ENCODE measurements around the gene KDM1B. TPM values are rescaled to one million over a fixed set of nuclear protein-coding genes. Genes with fewer than 3 reads are reported as not detected.

KDM1B gene
- total RNA-seq, 1 donor from 2014 or later = 26.0 TPM

- peaks cover 84% of the 10 kb centered on the region for H3K36me3 ChIP-seq
- H3K9me3 ChIP-seq = no peaks in the 10 kb centered on the region
- H3K27ac ChIP-seq = no peak overlapping the region
- DNase-seq = no peak
- no peak for ATAC-seq
- intact Hi-C loops (cut with DNase I) = no loop called here
- H3K27me3 ChIP-seq (ENCODE audit: low read depth) = no peaks in the 10 kb centered on the region
- no peaks in the 10 kb centered on the region for H3K4me1 ChIP-seq
- H3K4me3 ChIP-seq = no peak overlapping the region
- TF ChIP-seq CTCF (IDR thresholded peaks at IDR 0.05) = no peak
Observed at GRCh38 chr6:18249271-18249670, 94.0 kb downstream of the KDM1B start.

DNA sequence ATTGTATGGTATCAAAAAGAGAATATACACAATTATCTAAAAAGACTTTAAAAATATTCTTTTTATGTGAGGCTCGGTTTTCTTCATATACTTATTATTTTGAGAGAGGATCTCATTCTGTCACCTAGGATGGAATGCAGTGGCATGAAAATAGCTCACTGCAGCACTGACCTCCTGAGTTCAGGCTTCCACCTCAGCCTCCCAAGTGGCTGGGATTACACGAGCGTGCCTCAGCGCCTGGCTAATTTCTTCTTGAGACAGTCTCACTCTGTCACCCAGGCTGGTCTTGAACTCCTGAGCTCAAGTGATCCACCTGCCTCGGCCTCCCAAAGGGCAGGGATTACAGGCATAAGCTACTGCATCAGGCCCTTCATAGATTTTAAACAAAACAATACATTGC is 98.4 kb downstream of the KDM1B start:
- no peak for TF ChIP-seq CTCF (IDR thresholded peaks at IDR 0.05)
- Histone ChIP-seq H3K4me1 (no peaks in the 10 kb centered on the region), H3K27me3 (ENCODE audit: low read depth) (no peaks in the 10 kb centered on the region), H3K36me3 (peaks cover 82% of the 10 kb centered on the region), H3K9me3 (no peaks in the 10 kb centered on the region), H3K4me3 (no peak overlapping the region), H3K27ac (no peak overlapping the region)
- intact Hi-C loops (cut with DNase I) = no loop called here
- DNase-seq (no peak), ATAC-seq (no peak)

DNA sequence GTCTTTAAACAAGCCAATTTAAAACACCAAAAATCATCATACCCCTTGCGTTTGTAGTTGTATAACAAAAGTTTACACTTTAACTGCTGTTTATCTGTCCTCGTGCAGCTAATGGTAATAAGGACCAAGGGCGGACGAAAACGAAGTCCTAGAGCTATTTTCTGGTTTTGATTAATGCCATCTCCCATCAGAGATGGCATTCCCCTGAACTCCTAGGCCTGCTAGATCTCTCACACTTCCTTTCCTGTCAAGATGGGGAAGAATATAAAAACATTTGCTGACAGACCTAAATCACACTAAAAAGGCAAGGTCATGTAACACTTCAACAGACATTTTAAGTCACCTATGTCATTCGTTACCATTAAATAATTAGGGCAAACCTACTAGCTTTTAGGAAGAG is 99.6 kb downstream of the KDM1B start:
- Histone ChIP-seq H3K27me3 (ENCODE audit: low read depth) (no peaks in the 10 kb centered on the region), H3K4me3 (no peak overlapping the region), H3K9me3 (no peaks in the 10 kb centered on the region), H3K36me3 (peaks cover 70% of the 10 kb centered on the region), H3K4me1 (peaks cover 7% of the 10 kb centered on the region), H3K27ac (no peak overlapping the region)
- no peak for TF ChIP-seq CTCF (IDR thresholded peaks at IDR 0.05)
- intact Hi-C loops (cut with DNase I) = no loop called here
- DNase-seq = no peak
- no peak for ATAC-seq

- Histone ChIP-seq H3K4me1 (peaks cover 41% of the 10 kb centered on the region), H3K4me3 (no peak overlapping the region), H3K27me3 (ENCODE audit: low read depth) (no peaks in the 10 kb centered on the region), H3K9me3 (no peaks in the 10 kb centered on the region), H3K27ac (no peak overlapping the region), H3K36me3 (peaks cover 35% of the 10 kb centered on the region)
- TF ChIP-seq CTCF (IDR thresholded peaks at IDR 0.05) = no peak
- ATAC-seq = no peak
- no peak for DNase-seq
- intact Hi-C loops (cut with DNase I) = no loop called here
Observed at GRCh38 chr6:18259675-18260447, 104.6 kb downstream of the KDM1B start.

- Histone ChIP-seq H3K27ac (peak overlapping the region; percentile 56), H3K4me3 (no peak overlapping the region), H3K27me3 (ENCODE audit: low read depth) (no peaks in the 10 kb centered on the region), H3K9me3 (no peaks in the 10 kb centered on the region), H3K4me1 (peaks cover 45% of the 10 kb centered on the region), H3K36me3 (peaks cover 28% of the 10 kb centered on the region)
- ATAC-seq = peak in 1 of 2 donors; percentile 16
- intact Hi-C loops (cut with DNase I) = no loop called here
- peak; percentile 49 for DNase-seq
- no peak for TF ChIP-seq CTCF (IDR thresholded peaks at IDR 0.05)
Observed at GRCh38 chr6:18260448-18261106, 105.4 kb downstream of the KDM1B start.

All from lower lobe of right lung (tissue), 2 donors.